ENCODE results near the gene MUC4. TPM values are rescaled to one million over a fixed set of nuclear protein-coding genes. Genes with fewer than 3 reads are reported as not detected.

The MUC4 gene
- total and polyA plus RNA-seq, 9 of the 15 experiments (the other 6 are each of a cell fraction or from before 2014, with no cell fraction given), result under 0.01 to 0.21 (median 0.10) TPM; not detected in 4

GRCh38 chr3:195774917-195775316 is 36.8 kb downstream of the MUC4 start (continued):
- TF ChIP-seq ZNF830 (CRISPR knock-in tag; IDR thresholded peaks at IDR 0.05), result no peak
- 0 out of 2 replicates have a peak, but pooled peaks have one; percentile 26 for TF ChIP-seq MYC (IDR thresholded peaks at IDR 0.05; ENCODE audit: low read depth, low read length)
- TF ChIP-seq MYC (CRISPR knock-in tag; IDR thresholded peaks at IDR 0.05; ENCODE audit: borderline replicate concordance, low read depth), result no peak
- TF ChIP-seq SMC3 (conservative IDR thresholded peaks at IDR 0.05; ENCODE audit: insufficient read depth, low read depth, low read length), result peak; percentile 70

- H3K4me3 ChIP-seq, result no peak overlapping the region
- in situ Hi-C loops (cut with MboI) (no loop called here), intact Hi-C loops (cut with micrococcal nuclease) (loop anchor here (2.0 kb wide), 1 partner anchor 77 kb away; no protein-coding TSS in a partner anchor)
- BruUV-seq (replicated peaks), result no TSS peak
- H3K9ac ChIP-seq (ENCODE audit: insufficient read depth in 1 of 2, low read depth in 2 of 2, low read length in 2 of 2), result no peak overlapping the region
- no peak for DNase-seq (ENCODE audit: extremely low read depth in 1 of 4, low spot score in 3 of 4)
- no peak; the same call in 2 of the 3 replicates for ATAC-seq
- no peaks in the 10 kb centered on the region for H4K20me1 ChIP-seq (replicated peaks; ENCODE audit: control insufficient read depth, insufficient read depth, low read length)
- H3K9me1 ChIP-seq (ENCODE audit: control insufficient read depth, insufficient read depth, low read length), result no peaks in the 10 kb centered on the region
- H3K9me3 ChIP-seq (replicated peaks; ENCODE audit: control insufficient read depth, insufficient read depth, low read depth, low read length), result no peaks in the 10 kb centered on the region
- H3K27me3 ChIP-seq (ENCODE audit: control insufficient read depth in 2 of 2, insufficient read depth in 2 of 2, low read length in 2 of 2), result peaks cover 6 to 32% of the 10 kb centered on the region in 2 experiments; a peak in 3 of 5 replicates
- no peak overlapping the region for H3K27ac ChIP-seq (ENCODE audit: extremely low read depth, low read depth, low read length)
- H3K36me3 ChIP-seq (ENCODE audit: control insufficient read depth, insufficient read depth, low read length), result no peaks in the 10 kb centered on the region
- no peaks in the 10 kb centered on the region; a peak in 1 of 5 replicates for H3K4me1 ChIP-seq (replicated peaks in 1 of 2; ENCODE audit: control insufficient read depth in 2 of 2, insufficient read depth in 2 of 2, low read length in 2 of 2)
- no peak for FAIRE-seq
- H3K4me2 ChIP-seq (ENCODE audit: insufficient read depth, low read length), result no peak overlapping the region
- 28% methylated on average over 20 of the region's 23 CpGs for WGBS (ENCODE audit: insufficient coverage, low coverage, missing lambda C conversion rate)
- POLR2A ChIA-PET, result interaction anchor here (1.2 kb wide), 1 partner anchor 8 kb away, joined by 3 read pairs; no protein-coding TSS in a partner anchor
- no peak overlapping the region for H2AFZ ChIP-seq (ENCODE audit: low read depth, low read length)
- CTCF ChIA-PET (ENCODE audit: low intra/inter-chr PET ratio), result interaction anchor here (0.9 kb wide), 1 partner anchor 76 kb away, joined by 4 read pairs; no protein-coding TSS in a partner anchor
- H3K79me2 ChIP-seq (ENCODE audit: control insufficient read depth, insufficient read depth, low read length), result no peaks in the 10 kb centered on the region
- TF ChIP-seq SETDB1 (IDR thresholded peaks at IDR 0.05; ENCODE audit: low read length) (no peak), ATF1 (CRISPR knock-in tag; IDR thresholded peaks at IDR 0.05) (no peak), ATF1 (tag; IDR thresholded peaks at IDR 0.05) (no peak), PHF20 (IDR thresholded peaks at IDR 0.05; ENCODE audit: partially characterized antibody) (no peak), ZNF324 (CRISPR knock-in tag; IDR thresholded peaks at IDR 0.05) (no peak), ZNF212 (CRISPR knock-in tag; IDR thresholded peaks at IDR 0.05) (no peak), TAF9B (IDR thresholded peaks at IDR 0.05; ENCODE audit: partially characterized antibody) (no peak), ZNF280B (CRISPR knock-in tag; IDR thresholded peaks at IDR 0.05) (no peak), ZNF699 (CRISPR knock-in tag; IDR thresholded peaks at IDR 0.05; ENCODE audit: insufficient replicate concordance) (no peak), ARHGAP35 (IDR thresholded peaks at IDR 0.05; ENCODE audit: partially characterized antibody) (no peak), MTA3 (IDR thresholded peaks at IDR 0.05; ENCODE audit: borderline replicate concordance) (no peak), CBFA2T3 (IDR thresholded peaks at IDR 0.05) (no peak), BRD9 (IDR thresholded peaks at IDR 0.05; ENCODE audit: low read depth, partially characterized antibody) (no peak), BCOR (IDR thresholded peaks at IDR 0.05) (no peak), ZNF143 (CRISPR knock-in tag; IDR thresholded peaks at IDR 0.05) (no peak), ETV6 (IDR thresholded peaks at IDR 0.05; ENCODE audit: borderline replicate concordance in 1 of 2, low read depth in 2 of 2, low read length in 1 of 2) (no peak), ETV6 (CRISPR knock-in tag; IDR thresholded peaks at IDR 0.05; ENCODE audit: borderline replicate concordance) (no peak)
Measured at GRCh38 chr3:195773956-195774537, 37.7 kb downstream of the MUC4 start.

Measured in K562 (cell line).